ENCODE results near the gene SORBS1.
A peak's percentile ranks its signal among the peaks of the same experiment; 100 is the strongest.

Gene SORBS1

GRCh38 chr10:95459446-95460045 lies 101.6 kb downstream of the SORBS1 start:
- no peak for DNase-seq (ENCODE audit: low read depth)

- DNase-seq (ENCODE audit: low read depth): no peak
Observed at GRCh38 chr10:95458871-95459270, 102.3 kb downstream of the SORBS1 start.

- DNase-seq (ENCODE audit: low read depth): no peak
Observed at GRCh38 chr10:95458014-95458413, 103.2 kb downstream of the SORBS1 start.

GRCh38 chr10:95457319-95457886 lies 103.8 kb downstream of the SORBS1 start:
- no peak for DNase-seq (ENCODE audit: low read depth)

- no peak for DNase-seq (ENCODE audit: low read depth)
Observed at GRCh38 chr10:95456516-95456915, 104.7 kb downstream of the SORBS1 start.

- no peak for DNase-seq (ENCODE audit: low read depth)
Observed at GRCh38 chr10:95454940-95455339, 106.2 kb downstream of the SORBS1 start.

GRCh38 chr10:95454356-95454755 lies 106.8 kb downstream of the SORBS1 start:
- no peak for DNase-seq (ENCODE audit: low read depth)

- DNase-seq (ENCODE audit: low read depth): peak; percentile 11
Observed at GRCh38 chr10:95451568-95452524, 109.3 kb downstream of the SORBS1 start.

- DNase-seq (ENCODE audit: low read depth): no peak
Observed at GRCh38 chr10:95451150-95451549, 110.0 kb downstream of the SORBS1 start.

- no peak for DNase-seq (ENCODE audit: low read depth)
Observed at GRCh38 chr10:95450188-95450587, 111.0 kb downstream of the SORBS1 start.

GRCh38 chr10:95447685-95448084 lies 113.5 kb downstream of the SORBS1 start:
- DNase-seq (ENCODE audit: low read depth): no peak

- peak; percentile 50 for DNase-seq (ENCODE audit: low read depth)
Observed at GRCh38 chr10:95445837-95446486, 115.2 kb downstream of the SORBS1 start.

- DNase-seq (ENCODE audit: low read depth): peak; percentile 70
Observed at GRCh38 chr10:95445223-95445836, 115.8 kb downstream of the SORBS1 start.

GRCh38 chr10:95444792-95445191 lies 116.4 kb downstream of the SORBS1 start:
- DNase-seq (ENCODE audit: low read depth): no peak

GRCh38 chr10:95443636-95444035 lies 117.5 kb downstream of the SORBS1 start:
- no peak for DNase-seq (ENCODE audit: low read depth)

- no peak for DNase-seq (ENCODE audit: low read depth)
Observed at GRCh38 chr10:95442341-95442740, 118.8 kb downstream of the SORBS1 start.

- no peak for DNase-seq (ENCODE audit: low read depth)
Observed at GRCh38 chr10:95441547-95441923, 119.6 kb downstream of the SORBS1 start.

GRCh38 chr10:95440756-95441546 lies 120.2 kb downstream of the SORBS1 start:
- DNase-seq (ENCODE audit: low read depth): peak; percentile 24

- DNase-seq (ENCODE audit: low read depth): no peak
Observed at GRCh38 chr10:95440038-95440725, 121.0 kb downstream of the SORBS1 start.

- DNase-seq (ENCODE audit: low read depth): no peak
Observed at GRCh38 chr10:95438781-95439180, 122.4 kb downstream of the SORBS1 start.

- DNase-seq (ENCODE audit: low read depth): no peak
Observed at GRCh38 chr10:95437669-95438068, 123.5 kb downstream of the SORBS1 start.

Data from amniotic epithelial cell (primary cell).